HEK293 (cell line): ENCODE measurements around the gene GPS1.

Experiments
- CTCF ChIA-PET: fragments of 350-600 bp; formaldehyde crosslinking; extraction: SDS; loops from one replicate; lab custom pipeline; 2021; ENCODE audit warnings: antibody characterized with exemption; lab: Yijun Ruan, JAX
- POLR2A ChIA-PET: fragments of 300-600 bp; formaldehyde crosslinking; extraction: SDS; loops from one replicate; lab custom pipeline; 2020; ENCODE audit warnings: antibody characterized with exemption, inconsistent platforms; lab: Yijun Ruan, JAX
- H3K27ac ChIP-seq: fragments of 200-500 bp; sonication (Bioruptor generic); 2 replicates; pipeline ENCODE4 v1.5.1; 2014; ENCODE audit warnings: low read depth, low read length, control low read depth, inconsistent platforms; ENCODE audit errors: extremely low read depth
- H3K36me3 ChIP-seq, 2 experiments: fragments of 200-500 bp in 1 of 2; sonication (Bioruptor generic) in 1 of 2; 1 replicate in 1 of 2; 2 replicates in 1 of 2; pipeline ENCODE4 v1.5.1; 2014 to 2017; ENCODE audit warnings: inconsistent platforms in 2 of 2, low read length in 2 of 2; ENCODE audit not compliant: control insufficient read depth in 2 of 2, insufficient read depth in 1 of 2
- H3K4me1 ChIP-seq: fragments of 200-500 bp; sonication (Bioruptor generic); 2 replicates; pipeline ENCODE4 v1.5.1; 2014; ENCODE audit warnings: mild to moderate bottlenecking, low read length, inconsistent platforms; ENCODE audit not compliant: control insufficient read depth, insufficient read depth
- H3K4me3 ChIP-seq: 2 replicates; pipeline ENCODE4 v1.5.1; 2011; ENCODE audit warnings: low read depth, mild to moderate bottlenecking, control low read depth, low read length, moderate library complexity
- H3K9me3 ChIP-seq: fragments of 200-500 bp; sonication (Bioruptor generic); 2 replicates; pipeline ENCODE4 v1.5.1; 2014; ENCODE audit warnings: low read depth, low read length, inconsistent platforms; ENCODE audit not compliant: control insufficient read depth, insufficient read depth
- GLIS2 ChIP-seq: fragments of 450-650 bp; formaldehyde crosslinking; IDR thresholded peaks from 2 replicates; pipeline ENCODE4 v1.5.1; 2016; ENCODE audit warnings: missing biosample characterization, missing genetic modification characterization
- KLF8 ChIP-seq: fragments of 450-650 bp; formaldehyde crosslinking; IDR thresholded peaks from 2 replicates; pipeline ENCODE4 v1.5.1; 2016; ENCODE audit warnings: missing biosample characterization, missing genetic modification characterization
- SCRT1 ChIP-seq: fragments of 450-650 bp; formaldehyde crosslinking; IDR thresholded peaks from 2 replicates; pipeline ENCODE4 v1.5.1; 2016; ENCODE audit warnings: missing biosample characterization, missing genetic modification characterization, borderline replicate concordance
- TRIM28 ChIP-seq: IDR thresholded peaks from 2 replicates; pipeline ENCODE4 v1.6.1; 2011; ENCODE audit warnings: low read length, control low read depth, borderline replicate concordance
- WT1 ChIP-seq: fragments of 450-650 bp; formaldehyde crosslinking; IDR thresholded peaks from 2 replicates; pipeline ENCODE4 v1.5.1; 2016; ENCODE audit warnings: missing biosample characterization, missing genetic modification characterization
- ZFP69B ChIP-seq: fragments of 450-650 bp; formaldehyde crosslinking; IDR thresholded peaks from 2 replicates; pipeline ENCODE4 v1.5.1; 2016; ENCODE audit warnings: missing biosample characterization, missing genetic modification characterization
- ZIC2 ChIP-seq: fragments of 450-650 bp; formaldehyde crosslinking; IDR thresholded peaks from 2 replicates; pipeline ENCODE4 v1.5.1; 2016; ENCODE audit warnings: missing biosample characterization, missing genetic modification characterization
- ZNF350 ChIP-seq: fragments of 450-650 bp; formaldehyde crosslinking; IDR thresholded peaks from 2 replicates; pipeline ENCODE4 v1.5.0; 2017; ENCODE audit warnings: missing biosample characterization, mild to moderate bottlenecking, missing genetic modification characterization
- ZNF473 ChIP-seq: fragments of 450-650 bp; formaldehyde crosslinking; IDR thresholded peaks from 2 replicates; pipeline ENCODE4 v1.5.1; 2017; ENCODE audit warnings: missing biosample characterization, missing genetic modification characterization
- ZNF529 ChIP-seq: fragments of 450-650 bp; formaldehyde crosslinking; IDR thresholded peaks from 2 replicates; pipeline ENCODE4 v1.5.1; 2017; ENCODE audit warnings: missing genetic modification characterization, missing biosample characterization; ENCODE audit not compliant: insufficient replicate concordance
- ZNF600 ChIP-seq: fragments of 450-650 bp; formaldehyde crosslinking; IDR thresholded peaks from 2 replicates; pipeline ENCODE4 v1.5.1; 2016; ENCODE audit warnings: missing biosample characterization, missing genetic modification characterization
- ZNF621 ChIP-seq: fragments of 450-650 bp; formaldehyde crosslinking; IDR thresholded peaks from 2 replicates; pipeline ENCODE4 v1.5.1; 2017; ENCODE audit warnings: missing biosample characterization, missing genetic modification characterization
- ZNF785 ChIP-seq: fragments of 450-650 bp; formaldehyde crosslinking; IDR thresholded peaks from 2 replicates; pipeline ENCODE4 v1.5.1; 2016; ENCODE audit warnings: missing biosample characterization, missing genetic modification characterization
- ZNF791 ChIP-seq: fragments of 450-650 bp; formaldehyde crosslinking; IDR thresholded peaks from 2 replicates; pipeline ENCODE4 v1.5.1; 2016; ENCODE audit warnings: missing biosample characterization, missing genetic modification characterization
- ZNF830 ChIP-seq: fragments of 450-650 bp; IDR thresholded peaks from 2 replicates; pipeline ENCODE4 v1.5.0; 2018; ENCODE audit warnings: missing biosample characterization, missing genetic modification characterization, low read depth, mild to moderate bottlenecking, moderate library complexity
- ZSCAN16 ChIP-seq: fragments of 450-650 bp; formaldehyde crosslinking; IDR thresholded peaks from 2 replicates; pipeline ENCODE4 v1.5.1; 2016; ENCODE audit warnings: missing biosample characterization, missing genetic modification characterization
- TF ChIP-seq, protein P1 (sequence below): fragments of 450-650 bp; formaldehyde crosslinking; IDR thresholded peaks from 2 replicates; pipeline ENCODE4 v1.5.1; 2016; ENCODE audit warnings: missing biosample characterization, missing genetic modification characterization
- TF ChIP-seq, protein P2 (sequence below): fragments of 450-650 bp; formaldehyde crosslinking; IDR thresholded peaks from 2 replicates; pipeline ENCODE4 v1.5.1; 2017; ENCODE audit warnings: missing biosample characterization, missing genetic modification characterization
- TF ChIP-seq, protein P3 (sequence below): fragments of 450-650 bp; formaldehyde crosslinking; IDR thresholded peaks from 2 replicates; pipeline ENCODE4; 2016; ENCODE audit warnings: missing biosample characterization, missing genetic modification characterization
- TF ChIP-seq, protein P4 (sequence below): fragments of 450-650 bp; formaldehyde crosslinking; IDR thresholded peaks from 2 replicates; pipeline ENCODE4 v1.5.1; 2016; ENCODE audit warnings: missing biosample characterization, missing genetic modification characterization
- TF ChIP-seq, protein P5 (sequence below): fragments of 450-650 bp; formaldehyde crosslinking; IDR thresholded peaks from 2 replicates; pipeline ENCODE4 v1.5.1; 2016; ENCODE audit warnings: missing biosample characterization, missing genetic modification characterization

GPS1 gene

DNA sequence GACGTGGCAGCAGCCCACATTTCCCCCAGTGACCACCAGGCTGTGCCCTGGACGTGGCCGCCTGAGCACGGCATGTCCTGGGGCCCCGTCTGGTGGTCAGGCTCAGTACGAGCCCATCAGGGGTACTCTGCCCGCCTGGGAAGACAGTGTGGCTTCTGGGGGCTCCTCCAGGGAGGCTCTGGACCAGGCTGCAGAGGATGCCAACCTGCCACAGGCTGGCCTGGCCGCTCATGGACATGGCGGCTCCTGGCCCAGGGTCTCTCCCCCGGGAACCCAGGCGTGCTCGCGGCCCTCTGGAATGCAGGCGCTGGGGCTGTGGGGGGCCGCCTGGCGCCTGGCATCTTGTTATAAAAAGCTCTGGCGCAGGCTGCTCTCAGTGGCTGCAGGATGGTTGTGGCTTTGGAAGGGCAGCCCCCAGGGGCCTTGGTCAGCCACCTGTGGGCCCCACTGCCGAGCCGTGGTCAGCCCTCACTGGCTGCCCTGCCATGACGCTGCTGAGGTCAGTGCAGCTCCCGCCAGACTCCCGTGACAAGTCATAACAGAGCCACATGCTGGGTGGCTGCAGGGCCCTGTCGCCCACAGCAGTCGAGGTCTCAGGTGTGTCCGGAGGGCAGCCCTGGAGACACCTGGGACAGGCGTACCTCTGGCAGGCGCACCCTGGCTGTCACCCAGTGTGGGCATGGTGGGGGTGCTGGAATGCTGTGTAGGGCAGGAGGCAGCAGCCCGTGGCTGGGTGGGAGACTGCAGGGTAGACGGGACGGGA is 44.0 kb upstream of the GPS1 start:
- ChIA-PET POLR2A (interaction anchor here (1.0 kb wide), 1 partner anchor 12 kb away, joined by 3 read pairs; no protein-coding TSS in a partner anchor), CTCF (interaction anchor here (1.5 to 4.7 kb wide), 2 partner anchors 13 to 48 kb away, joined by 8 to 30 read pairs; no protein-coding TSS in a partner anchor)
- TF ChIP-seq ZIC2: 0 out of 2 replicates have a peak, but pooled peaks have one; percentile 8
- peak; percentile 42; the same call in 1 of the 2 replicates for TF ChIP-seq ZFP69B (tag by site-specific recombination)
- TF ChIP-seq WT1 (tag by site-specific recombination): no peak
- peak; percentile 31; the same call in 1 of the 2 replicates for TF ChIP-seq ZNF600 (tag by site-specific recombination)
- Histone ChIP-seq H3K9me3 (no peaks in the 10 kb centered on the region), H3K27ac (no peak overlapping the region), H3K4me1 (peaks cover 6% of the 10 kb centered on the region; the same call in 1 of the 2 replicates), H3K36me3 (peaks cover 0 to 5% of the 10 kb centered on the region in 2 experiments; a peak in 1 of 3 replicates), H3K4me3 (no peak overlapping the region)

DNA sequence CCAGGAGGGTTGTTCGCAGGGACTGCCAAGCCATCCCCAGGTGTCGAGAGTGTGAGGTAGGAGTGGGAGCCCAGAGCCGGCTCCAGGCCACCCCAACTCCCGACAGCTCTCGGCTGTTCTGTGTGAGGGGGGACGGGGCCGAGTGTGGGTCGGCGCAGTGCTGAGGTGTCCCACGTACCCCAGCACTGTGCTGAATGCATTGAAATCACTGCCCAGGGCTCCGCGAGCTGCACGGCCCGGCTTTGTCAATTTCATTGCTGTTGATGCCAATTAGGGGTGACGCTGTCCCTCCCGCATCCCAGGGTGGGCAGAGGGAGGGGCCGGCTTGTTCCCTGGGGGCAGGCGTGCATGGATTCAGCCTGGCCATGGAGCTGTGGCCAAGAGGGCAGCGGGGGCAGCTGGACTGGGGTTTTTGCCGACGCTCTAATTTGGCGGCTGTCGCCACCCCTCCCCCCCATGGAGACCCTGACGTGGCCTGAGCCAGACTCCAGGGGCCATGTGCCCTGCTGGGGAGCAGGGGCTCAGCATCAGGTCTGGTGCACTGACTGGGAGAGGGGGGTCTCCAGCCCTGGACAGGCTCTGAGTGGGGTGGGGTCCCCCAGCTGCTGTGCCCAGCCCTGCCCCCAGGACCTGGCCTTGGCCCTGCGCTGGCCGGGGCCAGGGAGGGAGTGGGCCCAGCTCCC is 43.3 kb upstream of the GPS1 start:
- ChIA-PET CTCF (interaction anchor here (0.7 to 4.7 kb wide), 3 partner anchors 12 to 49 kb away, joined by 3 to 30 read pairs (median 8); partner anchors contain the start of gene NOTUM), POLR2A (interaction anchor here (1.0 kb wide), 1 partner anchor 11 kb away, joined by 3 read pairs; no protein-coding TSS in a partner anchor)
- Histone ChIP-seq H3K36me3 (peaks cover 0 to 5% of the 10 kb centered on the region in 2 experiments; a peak in 1 of 3 replicates), H3K4me1 (peaks cover 4% of the 10 kb centered on the region; the same call in 1 of the 2 replicates), H3K9me3 (no peaks in the 10 kb centered on the region), H3K27ac (no peak overlapping the region), H3K4me3 (no peak overlapping the region)
- TF ChIP-seq, protein P1, sequence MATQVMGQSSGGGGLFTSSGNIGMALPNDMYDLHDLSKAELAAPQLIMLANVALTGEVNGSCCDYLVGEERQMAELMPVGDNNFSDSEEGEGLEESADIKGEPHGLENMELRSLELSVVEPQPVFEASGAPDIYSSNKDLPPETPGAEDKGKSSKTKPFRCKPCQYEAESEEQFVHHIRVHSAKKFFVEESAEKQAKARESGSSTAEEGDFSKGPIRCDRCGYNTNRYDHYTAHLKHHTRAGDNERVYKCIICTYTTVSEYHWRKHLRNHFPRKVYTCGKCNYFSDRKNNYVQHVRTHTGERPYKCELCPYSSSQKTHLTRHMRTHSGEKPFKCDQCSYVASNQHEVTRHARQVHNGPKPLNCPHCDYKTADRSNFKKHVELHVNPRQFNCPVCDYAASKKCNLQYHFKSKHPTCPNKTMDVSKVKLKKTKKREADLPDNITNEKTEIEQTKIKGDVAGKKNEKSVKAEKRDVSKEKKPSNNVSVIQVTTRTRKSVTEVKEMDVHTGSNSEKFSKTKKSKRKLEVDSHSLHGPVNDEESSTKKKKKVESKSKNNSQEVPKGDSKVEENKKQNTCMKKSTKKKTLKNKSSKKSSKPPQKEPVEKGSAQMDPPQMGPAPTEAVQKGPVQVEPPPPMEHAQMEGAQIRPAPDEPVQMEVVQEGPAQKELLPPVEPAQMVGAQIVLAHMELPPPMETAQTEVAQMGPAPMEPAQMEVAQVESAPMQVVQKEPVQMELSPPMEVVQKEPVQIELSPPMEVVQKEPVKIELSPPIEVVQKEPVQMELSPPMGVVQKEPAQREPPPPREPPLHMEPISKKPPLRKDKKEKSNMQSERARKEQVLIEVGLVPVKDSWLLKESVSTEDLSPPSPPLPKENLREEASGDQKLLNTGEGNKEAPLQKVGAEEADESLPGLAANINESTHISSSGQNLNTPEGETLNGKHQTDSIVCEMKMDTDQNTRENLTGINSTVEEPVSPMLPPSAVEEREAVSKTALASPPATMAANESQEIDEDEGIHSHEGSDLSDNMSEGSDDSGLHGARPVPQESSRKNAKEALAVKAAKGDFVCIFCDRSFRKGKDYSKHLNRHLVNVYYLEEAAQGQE (tag by site-specific recombination): no peak
- no peak for TF ChIP-seq TRIM28
- TF ChIP-seq ZNF473: no peak
- no peak for TF ChIP-seq ZNF791 (tag by site-specific recombination)
- no peak for TF ChIP-seq ZNF830
- TF ChIP-seq ZSCAN16: no peak
- 0 out of 2 replicates have a peak, but pooled peaks have one; percentile 10 for TF ChIP-seq KLF8 (tag by site-specific recombination)
- peak; percentile 13; the same call in 1 of the 2 replicates for TF ChIP-seq GLIS2 (tag by site-specific recombination)
- no peak for TF ChIP-seq ZNF785 (tag by site-specific recombination)
- TF ChIP-seq, protein P2, sequence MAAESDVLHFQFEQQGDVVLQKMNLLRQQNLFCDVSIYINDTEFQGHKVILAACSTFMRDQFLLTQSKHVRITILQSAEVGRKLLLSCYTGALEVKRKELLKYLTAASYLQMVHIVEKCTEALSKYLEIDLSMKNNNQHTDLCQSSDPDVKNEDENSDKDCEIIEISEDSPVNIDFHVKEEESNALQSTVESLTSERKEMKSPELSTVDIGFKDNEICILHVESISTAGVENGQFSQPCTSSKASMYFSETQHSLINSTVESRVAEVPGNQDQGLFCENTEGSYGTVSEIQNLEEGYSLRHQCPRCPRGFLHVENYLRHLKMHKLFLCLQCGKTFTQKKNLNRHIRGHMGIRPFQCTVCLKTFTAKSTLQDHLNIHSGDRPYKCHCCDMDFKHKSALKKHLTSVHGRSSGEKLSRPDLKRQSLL (tag by site-specific recombination): no peak
- TF ChIP-seq, protein P3, sequence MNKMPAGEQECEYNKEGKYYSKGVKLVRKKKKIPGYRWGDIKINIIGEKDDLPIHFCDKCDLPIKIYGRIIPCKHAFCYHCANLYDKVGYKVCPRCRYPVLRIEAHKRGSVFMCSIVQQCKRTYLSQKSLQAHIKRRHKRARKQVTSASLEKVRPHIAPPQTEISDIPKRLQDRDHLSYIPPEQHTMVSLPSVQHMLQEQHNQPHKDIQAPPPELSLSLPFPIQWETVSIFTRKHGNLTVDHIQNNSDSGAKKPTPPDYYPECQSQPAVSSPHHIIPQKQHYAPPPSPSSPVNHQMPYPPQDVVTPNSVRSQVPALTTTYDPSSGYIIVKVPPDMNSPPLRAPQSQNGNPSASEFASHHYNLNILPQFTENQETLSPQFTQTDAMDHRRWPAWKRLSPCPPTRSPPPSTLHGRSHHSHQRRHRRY (tag by site-specific recombination): no peak
- no peak for TF ChIP-seq SCRT1 (tag by site-specific recombination)
- no peak for TF ChIP-seq ZNF621
- TF ChIP-seq, protein P4, sequence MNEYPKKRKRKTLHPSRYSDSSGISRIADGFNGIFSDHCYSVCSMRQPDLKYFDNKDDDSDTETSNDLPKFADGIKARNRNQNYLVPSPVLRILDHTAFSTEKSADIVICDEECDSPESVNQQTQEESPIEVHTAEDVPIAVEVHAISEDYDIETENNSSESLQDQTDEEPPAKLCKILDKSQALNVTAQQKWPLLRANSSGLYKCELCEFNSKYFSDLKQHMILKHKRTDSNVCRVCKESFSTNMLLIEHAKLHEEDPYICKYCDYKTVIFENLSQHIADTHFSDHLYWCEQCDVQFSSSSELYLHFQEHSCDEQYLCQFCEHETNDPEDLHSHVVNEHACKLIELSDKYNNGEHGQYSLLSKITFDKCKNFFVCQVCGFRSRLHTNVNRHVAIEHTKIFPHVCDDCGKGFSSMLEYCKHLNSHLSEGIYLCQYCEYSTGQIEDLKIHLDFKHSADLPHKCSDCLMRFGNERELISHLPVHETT (tag by site-specific recombination): no peak
- TF ChIP-seq ZNF529 (tag by site-specific recombination): no peak
- no peak for TF ChIP-seq ZNF350 (tag by site-specific recombination)
- TF ChIP-seq, protein P5, sequence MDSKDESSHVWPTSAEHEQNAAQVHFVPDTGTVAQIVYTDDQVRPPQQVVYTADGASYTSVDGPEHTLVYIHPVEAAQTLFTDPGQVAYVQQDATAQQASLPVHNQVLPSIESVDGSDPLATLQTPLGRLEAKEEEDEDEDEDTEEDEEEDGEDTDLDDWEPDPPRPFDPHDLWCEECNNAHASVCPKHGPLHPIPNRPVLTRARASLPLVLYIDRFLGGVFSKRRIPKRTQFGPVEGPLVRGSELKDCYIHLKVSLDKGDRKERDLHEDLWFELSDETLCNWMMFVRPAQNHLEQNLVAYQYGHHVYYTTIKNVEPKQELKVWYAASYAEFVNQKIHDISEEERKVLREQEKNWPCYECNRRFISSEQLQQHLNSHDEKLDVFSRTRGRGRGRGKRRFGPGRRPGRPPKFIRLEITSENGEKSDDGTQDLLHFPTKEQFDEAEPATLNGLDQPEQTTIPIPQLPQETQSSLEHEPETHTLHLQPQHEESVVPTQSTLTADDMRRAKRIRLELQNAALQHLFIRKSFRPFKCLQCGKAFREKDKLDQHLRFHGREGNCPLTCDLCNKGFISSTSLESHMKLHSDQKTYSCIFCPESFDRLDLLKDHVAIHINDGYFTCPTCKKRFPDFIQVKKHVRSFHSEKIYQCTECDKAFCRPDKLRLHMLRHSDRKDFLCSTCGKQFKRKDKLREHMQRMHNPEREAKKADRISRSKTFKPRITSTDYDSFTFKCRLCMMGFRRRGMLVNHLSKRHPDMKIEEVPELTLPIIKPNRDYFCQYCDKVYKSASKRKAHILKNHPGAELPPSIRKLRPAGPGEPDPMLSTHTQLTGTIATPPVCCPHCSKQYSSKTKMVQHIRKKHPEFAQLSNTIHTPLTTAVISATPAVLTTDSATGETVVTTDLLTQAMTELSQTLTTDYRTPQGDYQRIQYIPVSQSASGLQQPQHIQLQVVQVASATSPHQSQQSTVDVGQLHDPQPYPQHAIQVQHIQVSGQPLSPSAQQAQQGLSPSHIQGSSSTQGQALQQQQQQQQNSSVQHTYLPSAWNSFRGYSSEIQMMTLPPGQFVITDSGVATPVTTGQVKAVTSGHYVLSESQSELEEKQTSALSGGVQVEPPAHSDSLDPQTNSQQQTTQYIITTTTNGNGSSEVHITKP (tag by site-specific recombination): 0 out of 2 replicates have a peak, but pooled peaks have one; percentile 25
